Mucosa of rectum (tissue), 2 donors: Measurements from ENCODE around the gene MYCBP2.
"Not testable (repeated sequence)": the region's sequence is repeated elsewhere in the genome, so short reads cannot be mapped to it uniquely, and the experiment has no call there.

Source experiments
- H3K27ac ChIP-seq, 2 donors: one replicate each; pipeline ENCODE4 v1.7.0; 2013; ENCODE audit warnings: inconsistent platforms in 2 of 2, low read depth in 2 of 2, low read length in 2 of 2
- H3K27me3 ChIP-seq, 2 donors: one replicate each; pipeline ENCODE4 v1.7.0; 2013; ENCODE audit warnings: low read length in 2 of 2; ENCODE audit not compliant: control insufficient read depth in 2 of 2, insufficient read depth in 2 of 2
- H3K36me3 ChIP-seq, 2 donors: one replicate each; pipeline ENCODE4 v1.7.0; 2013; ENCODE audit warnings: low read length in 2 of 2; ENCODE audit not compliant: control insufficient read depth in 2 of 2, insufficient read depth in 2 of 2
- H3K4me1 ChIP-seq, 2 donors: one replicate each; pipeline ENCODE4 v1.7.0; 2013; ENCODE audit warnings: low read length in 2 of 2, mild to moderate bottlenecking in 1 of 2; ENCODE audit not compliant: control insufficient read depth in 2 of 2, insufficient read depth in 2 of 2
- H3K4me3 ChIP-seq, 2 donors: one replicate each; pipeline ENCODE4 v1.7.0; 2013; ENCODE audit warnings: low read length in 2 of 2
- H3K9ac ChIP-seq, 2 donors: one replicate each; pipeline ENCODE4 v1.7.0; 2013; ENCODE audit warnings: low read length in 2 of 2, low read depth in 1 of 2, mild to moderate bottlenecking in 1 of 2
- H3K9me3 ChIP-seq, 2 donors: one replicate each; pipeline ENCODE4 v1.7.0; 2013; ENCODE audit warnings: low read length in 2 of 2; ENCODE audit not compliant: control insufficient read depth in 2 of 2
- donor health status: healthy.
- donor health status: Normal muscosa, but diverticular disease.

The MYCBP2 gene

DNA sequence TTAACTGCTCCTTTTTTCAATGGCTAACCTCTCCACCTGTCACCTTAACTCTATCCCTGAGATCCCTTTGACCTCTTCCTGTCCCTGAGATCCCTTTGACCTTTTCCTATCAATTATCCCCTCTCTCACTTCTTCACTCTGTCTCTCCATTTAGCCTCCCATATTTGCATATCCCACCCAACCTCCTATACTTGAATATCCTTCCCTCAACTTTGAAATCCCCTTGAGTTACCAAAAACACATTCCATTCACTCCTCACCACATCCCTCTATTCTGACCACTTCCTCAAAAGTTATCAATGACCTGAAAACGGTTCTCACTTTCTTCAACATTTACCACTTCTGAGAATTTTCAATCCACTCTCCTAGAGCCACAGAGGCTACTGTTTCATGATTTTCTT, 3.0 kb downstream of the MYCBP2 start:
- Histone ChIP-seq H3K9ac (no peak overlapping the region), H3K9me3 (no peaks in the 10 kb centered on the region), H3K4me3 (no peak overlapping the region), H3K27ac (no peak overlapping the region), H3K27me3 (no peaks in the 10 kb centered on the region), H3K36me3 (no peaks in the 10 kb centered on the region), H3K4me1 (peaks cover 12 to 17% of the 10 kb centered on the region in 2 donors)

GRCh38 chr13:77319536-77319935, 7.4 kb downstream of the MYCBP2 start:
- Histone ChIP-seq H3K27ac (no peak overlapping the region), H3K4me3 (no peak overlapping the region), H3K9me3 (no peaks in the 10 kb centered on the region), H3K36me3 (no peaks in the 10 kb centered on the region), H3K9ac (no peak overlapping the region), H3K27me3 (no peaks in the 10 kb centered on the region), H3K4me1 (no peaks in the 10 kb centered on the region)

- no peaks in the 10 kb centered on the region for H3K27me3 ChIP-seq
- H3K36me3 ChIP-seq = no peaks in the 10 kb centered on the region
- no peaks in the 10 kb centered on the region for H3K9me3 ChIP-seq
- no peak overlapping the region for H3K27ac ChIP-seq
- H3K9ac ChIP-seq = no peak overlapping the region
- H3K4me1 ChIP-seq = no peaks in the 10 kb centered on the region
- H3K4me3 ChIP-seq = no peak overlapping the region
These were observed 8.2 kb downstream of the MYCBP2 start for GRCh38 chr13:77318741-77319140.

- no peaks in the 10 kb centered on the region for H3K9me3 ChIP-seq
- H3K27ac ChIP-seq = no peak overlapping the region
- no peaks in the 10 kb centered on the region for H3K27me3 ChIP-seq
- H3K9ac ChIP-seq = no peak overlapping the region
- H3K36me3 ChIP-seq = no peaks in the 10 kb centered on the region
- H3K4me3 ChIP-seq = no peak overlapping the region
- no peaks in the 10 kb centered on the region for H3K4me1 ChIP-seq
These were observed 10.5 kb downstream of the MYCBP2 start for GRCh38 chr13:77316430-77316829.

DNA sequence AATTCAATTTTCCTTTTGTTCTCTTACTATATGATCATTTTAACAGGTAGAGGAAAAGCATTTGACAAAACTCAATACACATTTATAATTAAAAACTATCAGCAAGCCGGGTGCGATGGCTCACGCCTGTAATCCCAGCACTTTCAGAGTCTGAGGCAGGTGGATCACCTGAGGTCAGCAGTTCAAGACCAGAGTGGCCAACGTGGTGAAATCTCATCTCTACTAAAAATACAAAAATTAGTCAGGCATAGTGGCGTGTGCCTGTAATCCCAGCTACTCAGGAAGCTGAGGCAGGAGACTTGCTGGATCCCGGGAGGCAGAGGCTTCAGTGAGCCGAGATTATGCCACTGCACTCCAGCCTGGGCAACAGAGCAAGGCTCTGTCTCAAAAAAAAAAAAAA, 11.4 kb downstream of the MYCBP2 start:
- not testable (repeated sequence) for H3K27ac ChIP-seq, H3K36me3 ChIP-seq, H3K4me1 ChIP-seq, H3K9me3 ChIP-seq, H3K27me3 ChIP-seq, H3K4me3 ChIP-seq, H3K9ac ChIP-seq

- Histone ChIP-seq H3K9ac (no peak overlapping the region), H3K36me3 (no peaks in the 10 kb centered on the region), H3K4me3 (no peak overlapping the region), H3K27me3 (no peaks in the 10 kb centered on the region), H3K4me1 (peaks cover 0 to 2% of the 10 kb centered on the region in 2 donors), H3K27ac (no peak overlapping the region), H3K9me3 (no peaks in the 10 kb centered on the region)
These were observed 13.0 kb downstream of the MYCBP2 start for GRCh38 chr13:77313923-77314322.

GRCh38 chr13:77312311-77312710, 14.6 kb downstream of the MYCBP2 start:
- no peaks in the 10 kb centered on the region for H3K27me3 ChIP-seq
- H3K4me3 ChIP-seq = no peak overlapping the region
- no peaks in the 10 kb centered on the region for H3K36me3 ChIP-seq
- no peak overlapping the region for H3K9ac ChIP-seq
- H3K4me1 ChIP-seq = peaks cover 0 to 7% of the 10 kb centered on the region in 2 donors
- H3K27ac ChIP-seq = no peak overlapping the region
- no peaks in the 10 kb centered on the region for H3K9me3 ChIP-seq

- Histone ChIP-seq H3K4me3 (no peak overlapping the region), H3K9me3 (no peaks in the 10 kb centered on the region), H3K36me3 (no peaks in the 10 kb centered on the region), H3K27me3 (no peaks in the 10 kb centered on the region), H3K27ac (no peak overlapping the region), H3K4me1 (peaks cover 5 to 7% of the 10 kb centered on the region in 2 donors), H3K9ac (no peak overlapping the region)
These were observed 16.2 kb downstream of the MYCBP2 start for GRCh38 chr13:77310579-77311279.

- Histone ChIP-seq H3K4me1 (peaks cover 5 to 7% of the 10 kb centered on the region in 2 donors), H3K36me3 (no peaks in the 10 kb centered on the region), H3K27me3 (no peaks in the 10 kb centered on the region), H3K4me3 (no peak overlapping the region), H3K9ac (no peak overlapping the region), H3K9me3 (no peaks in the 10 kb centered on the region), H3K27ac (no peak overlapping the region)
These were observed 16.7 kb downstream of the MYCBP2 start for GRCh38 chr13:77310161-77310560.

GRCh38 chr13:77309254-77309653, 17.6 kb downstream of the MYCBP2 start:
- Histone ChIP-seq H3K4me1 (peaks cover 5 to 7% of the 10 kb centered on the region in 2 donors), H3K27ac (no peak overlapping the region), H3K9me3 (no peaks in the 10 kb centered on the region), H3K4me3 (no peak overlapping the region), H3K9ac (no peak overlapping the region), H3K27me3 (no peaks in the 10 kb centered on the region), H3K36me3 (no peaks in the 10 kb centered on the region)
